ENCODE results near the gene ZNF414. TPM values are rescaled to one million over a fixed set of nuclear protein-coding genes. Genes with fewer than 3 reads are reported as not detected.

ZNF414 gene
- total RNA-seq, 1 experiment from 2014 or later, result 26.7 TPM

DNA sequence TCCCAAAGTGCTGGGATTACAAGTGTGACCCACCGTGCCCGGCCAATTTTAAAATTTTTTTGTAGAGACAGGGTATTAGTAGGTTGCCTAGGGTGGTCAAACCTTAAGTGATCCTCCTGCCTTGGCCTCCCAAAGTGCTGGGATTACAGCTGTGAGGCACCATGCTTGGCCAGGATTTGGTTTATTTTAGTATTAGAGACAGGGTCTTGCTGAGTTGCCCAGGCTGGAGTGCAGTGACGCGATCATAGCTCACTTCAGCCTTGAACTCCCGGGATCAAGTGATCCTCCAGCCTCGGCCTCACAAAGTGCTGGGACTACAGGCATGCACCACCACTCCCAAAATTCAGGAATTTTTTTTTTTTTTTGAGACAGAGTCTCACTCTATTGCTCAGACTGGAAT, 5.4 kb upstream of the ZNF414 start:
- no peak overlapping the region for H3K27ac ChIP-seq (ENCODE audit: low read depth, low read length, poor library complexity, severe bottlenecking)
- BruUV-seq (replicated peaks), result no TSS peak
- TF ChIP-seq CTCF (conservative IDR thresholded peaks at IDR 0.05; ENCODE audit: low read depth, low read length), result no peak
- TF ChIP-seq EZH2 (IDR thresholded peaks at IDR 0.05; ENCODE audit: borderline replicate concordance, low read depth, low read length, poor library complexity, severe bottlenecking), result no peak
- no peaks in the 10 kb centered on the region for H3K27me3 ChIP-seq (replicated peaks; ENCODE audit: insufficient read depth, low read depth, low read length, poor library complexity)
- intact Hi-C loops (cut with micrococcal nuclease; ENCODE audit: unreplicated experiment), result no loop called here
- H3K4me1 ChIP-seq (ENCODE audit: insufficient read depth, low read length, poor library complexity, severe bottlenecking), result no peaks in the 10 kb centered on the region
- no peak overlapping the region for H3K4me3 ChIP-seq (ENCODE audit: low read depth, low read length, poor library complexity, severe bottlenecking)
- no peaks in the 10 kb centered on the region for H3K36me3 ChIP-seq (ENCODE audit: insufficient read depth, low read length, poor library complexity, severe bottlenecking)
- ChIA-PET CTCF (no interaction called here), POLR2A (ENCODE audit: low non-redundant PET) (no interaction called here)
- DNase-seq (ENCODE audit: low spot score), result no peak
- no peaks in the 10 kb centered on the region for H3K9me3 ChIP-seq (ENCODE audit: low read depth, low read length, poor library complexity, severe bottlenecking)

- TF ChIP-seq EZH2 (IDR thresholded peaks at IDR 0.05; ENCODE audit: borderline replicate concordance, low read depth, low read length, poor library complexity, severe bottlenecking), result no peak
- TF ChIP-seq CTCF (conservative IDR thresholded peaks at IDR 0.05; ENCODE audit: low read depth, low read length), result no peak
- H3K9me3 ChIP-seq (ENCODE audit: low read depth, low read length, poor library complexity, severe bottlenecking), result no peaks in the 10 kb centered on the region
- no peak overlapping the region for H3K27ac ChIP-seq (ENCODE audit: low read depth, low read length, poor library complexity, severe bottlenecking)
- CTCF ChIA-PET, result no interaction called here
- BruUV-seq (replicated peaks), result no TSS peak
- H3K36me3 ChIP-seq (ENCODE audit: insufficient read depth, low read length, poor library complexity, severe bottlenecking), result no peaks in the 10 kb centered on the region
- H3K4me3 ChIP-seq (ENCODE audit: low read depth, low read length, poor library complexity, severe bottlenecking), result no peak overlapping the region
- peaks cover under 1% of the 10 kb centered on the region for H3K4me1 ChIP-seq (ENCODE audit: insufficient read depth, low read length, poor library complexity, severe bottlenecking)
- intact Hi-C loops (cut with micrococcal nuclease; ENCODE audit: unreplicated experiment), result no loop called here
- POLR2A ChIA-PET (ENCODE audit: low non-redundant PET), result no interaction called here
- DNase-seq (ENCODE audit: low spot score), result no peak
- no peaks in the 10 kb centered on the region for H3K27me3 ChIP-seq (replicated peaks; ENCODE audit: insufficient read depth, low read depth, low read length, poor library complexity)
Measured at GRCh38 chr19:8518536-8518935, 4.6 kb upstream of the ZNF414 start.

DNA sequence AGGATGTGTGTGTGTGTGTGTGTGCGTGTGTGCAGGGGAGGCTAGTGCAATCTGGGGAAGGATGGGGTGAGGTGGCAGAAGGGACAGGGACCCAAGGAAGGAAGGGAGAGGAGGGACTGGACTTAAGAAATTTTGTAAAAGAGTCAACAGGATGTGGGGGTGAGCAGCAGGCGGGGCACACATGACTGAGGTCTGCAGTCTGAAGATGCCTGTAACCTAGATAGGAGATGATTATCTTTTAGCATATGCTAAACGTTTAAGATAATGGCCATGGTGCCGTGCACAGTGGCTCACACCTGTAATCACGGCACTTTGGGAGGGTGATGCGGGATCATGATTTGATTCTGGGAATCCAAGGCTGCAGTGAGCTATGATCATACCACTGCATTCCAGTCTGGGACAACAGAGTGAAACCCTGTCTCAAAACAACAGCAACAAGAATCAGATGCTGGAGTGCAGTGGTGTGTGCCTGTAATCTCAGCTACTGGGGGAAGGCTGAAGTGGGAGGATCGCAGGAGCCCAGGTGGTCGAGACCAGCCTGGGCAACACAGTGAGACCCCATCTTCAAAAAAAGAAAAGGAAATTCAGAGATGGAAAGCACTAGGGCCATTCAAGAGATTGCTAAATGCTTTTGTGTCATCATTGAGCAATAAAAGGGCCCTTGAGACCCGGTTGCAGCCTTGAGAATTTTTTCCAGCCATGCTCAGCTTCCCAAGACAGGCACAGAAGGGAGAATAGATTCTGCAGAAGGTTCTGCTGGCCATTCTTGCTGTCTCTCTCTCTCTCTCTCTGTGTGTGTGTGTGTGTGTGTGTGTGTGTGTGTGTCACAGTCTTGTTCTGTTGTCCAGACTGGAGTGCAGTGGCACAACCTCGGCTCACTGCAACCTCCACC, 3.8 kb upstream of the ZNF414 start:
- Histone ChIP-seq H3K27ac (ENCODE audit: low read depth, low read length, poor library complexity, severe bottlenecking) (no peak overlapping the region), H3K9me3 (ENCODE audit: low read depth, low read length, poor library complexity, severe bottlenecking) (no peaks in the 10 kb centered on the region), H3K4me3 (ENCODE audit: low read depth, low read length, poor library complexity, severe bottlenecking) (no peak overlapping the region), H3K36me3 (ENCODE audit: insufficient read depth, low read length, poor library complexity, severe bottlenecking) (no peaks in the 10 kb centered on the region), H3K27me3 (replicated peaks; ENCODE audit: insufficient read depth, low read depth, low read length, poor library complexity) (no peaks in the 10 kb centered on the region), H3K4me1 (ENCODE audit: insufficient read depth, low read length, poor library complexity, severe bottlenecking) (peaks cover 8% of the 10 kb centered on the region)
- BruUV-seq (replicated peaks), result no TSS peak
- ChIA-PET CTCF (no interaction called here), POLR2A (ENCODE audit: low non-redundant PET) (no interaction called here)
- intact Hi-C loops (cut with micrococcal nuclease; ENCODE audit: unreplicated experiment), result no loop called here
- TF ChIP-seq CTCF (conservative IDR thresholded peaks at IDR 0.05; ENCODE audit: low read depth, low read length), result no peak
- no peak for TF ChIP-seq EZH2 (IDR thresholded peaks at IDR 0.05; ENCODE audit: borderline replicate concordance, low read depth, low read length, poor library complexity, severe bottlenecking)
- no peak for DNase-seq (ENCODE audit: low spot score)
